ENCODE results near the gene S100PBP.

The S100PBP gene

DNA sequence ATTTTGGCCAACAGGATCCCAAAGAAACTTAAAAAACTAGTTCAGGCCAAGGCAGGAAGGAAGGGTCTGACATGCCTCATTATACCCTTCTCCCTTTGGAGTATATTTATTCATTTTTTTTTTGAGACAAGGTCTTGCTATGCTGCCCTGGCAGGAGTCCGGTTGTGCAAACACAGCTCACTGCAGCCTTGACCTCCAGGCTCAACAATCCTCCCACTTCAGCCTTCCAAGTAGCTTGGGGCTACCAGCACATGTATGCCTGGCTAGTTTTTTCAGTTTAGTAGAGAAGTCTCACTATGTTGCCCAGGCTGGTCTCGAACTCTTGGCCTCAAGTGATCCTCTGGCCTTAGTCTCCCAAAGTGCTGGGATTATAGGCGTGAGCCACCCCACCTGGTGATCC lies 5.5 kb upstream of the S100PBP start:
- no peak for DNase-seq (ENCODE audit: low read depth)
- TF ChIP-seq CTCF (conservative IDR thresholded peaks at IDR 0.05; ENCODE audit: control insufficient read depth, insufficient read depth, low read depth, low read length): no peak
- no peak overlapping the region for H3K4me3 ChIP-seq (ENCODE audit: control insufficient read depth, low read depth, low read length)

- H3K4me3 ChIP-seq (ENCODE audit: control insufficient read depth, low read depth, low read length): no peak overlapping the region
- TF ChIP-seq CTCF (conservative IDR thresholded peaks at IDR 0.05; ENCODE audit: control insufficient read depth, insufficient read depth, low read depth, low read length): no peak
- DNase-seq (ENCODE audit: low read depth): peak; percentile 79
These were observed 3.3 kb upstream of the S100PBP start for GRCh38 chr1:32813941-32814739.

DNA sequence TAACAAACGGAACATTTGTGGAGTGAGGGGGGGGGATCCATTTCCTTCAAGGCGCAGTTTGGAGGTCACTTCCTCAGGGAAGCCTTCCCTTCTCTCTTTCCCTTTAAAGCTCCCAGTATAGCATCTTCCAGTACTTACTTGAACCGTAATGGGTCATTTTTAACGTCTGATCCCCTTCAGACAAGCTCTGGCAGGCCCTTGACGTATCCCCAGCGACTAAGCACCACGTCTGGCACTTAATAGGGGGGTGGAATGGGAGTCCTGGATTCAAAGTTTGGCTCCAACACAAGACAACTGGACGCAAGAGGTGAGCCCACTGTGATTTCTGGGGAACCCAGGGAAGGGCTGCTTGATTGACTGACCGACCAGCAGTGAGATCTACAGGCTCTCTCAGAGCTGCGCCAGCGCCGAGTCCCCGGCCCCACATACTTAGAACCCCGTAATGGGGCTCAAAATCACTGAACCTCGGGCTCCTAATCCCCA lies 736 bp upstream of the S100PBP start:
- no peak for TF ChIP-seq CTCF (conservative IDR thresholded peaks at IDR 0.05; ENCODE audit: control insufficient read depth, insufficient read depth, low read depth, low read length)
- peak; percentile 36 for DNase-seq (ENCODE audit: low read depth)
- peak overlapping the region; percentile 99 for H3K4me3 ChIP-seq (ENCODE audit: control insufficient read depth, low read depth, low read length)

GRCh38 chr1:32817815-32818786 lies 648 bp downstream of the S100PBP start:
- DNase-seq (ENCODE audit: low read depth): peak; percentile 48
- TF ChIP-seq CTCF (conservative IDR thresholded peaks at IDR 0.05; ENCODE audit: control insufficient read depth, insufficient read depth, low read depth, low read length): no peak

GRCh38 chr1:32818804-32819541 lies 1.5 kb downstream of the S100PBP start:
- peak overlapping the region; percentile 99 for H3K4me3 ChIP-seq (ENCODE audit: control insufficient read depth, low read depth, low read length)
- no peak for TF ChIP-seq CTCF (conservative IDR thresholded peaks at IDR 0.05; ENCODE audit: control insufficient read depth, insufficient read depth, low read depth, low read length)
- no peak for DNase-seq (ENCODE audit: low read depth)

More at GRCh38 chr1:32817815-32818786, 648 bp downstream of the S100PBP start:
- H3K4me3 ChIP-seq (ENCODE audit: control insufficient read depth, low read depth, low read length): peak overlapping the region; percentile 99

- DNase-seq (ENCODE audit: low read depth): no peak
- no peak for TF ChIP-seq CTCF (conservative IDR thresholded peaks at IDR 0.05; ENCODE audit: control insufficient read depth, insufficient read depth, low read depth, low read length)
- H3K4me3 ChIP-seq (ENCODE audit: control insufficient read depth, low read depth, low read length): no peak overlapping the region
These were observed 7.7 kb downstream of the S100PBP start for GRCh38 chr1:32825181-32825580.
